Stomach (tissue), 4 donors: ENCODE results near the gene TMEM190.

Experiments used
- CTCF ChIP-seq, 7 experiments: fragments of 450-650 bp in 4 of 7; fragments of 200-600 bp in 3 of 7; sonication (generic) in 3 of 7; IDR thresholded peaks; one replicate each; pipeline ENCODE4 v1.5.1; 2016 to 2019; ENCODE audit warnings: antibody characterized with exemption in 7 of 7, control low read depth in 2 of 7, mild to moderate bottlenecking in 1 of 7
- EP300 ChIP-seq: sonication (generic); formaldehyde crosslinking; IDR thresholded peaks from one replicate; pipeline ENCODE4 v1.6.1; 2017; ENCODE audit warnings: antibody characterized with exemption
- POLR2AphosphoS5 ChIP-seq, 3 donors: sonication (generic); formaldehyde crosslinking; IDR thresholded peaks; one replicate each; pipeline ENCODE4 v1.6.1; 2016; ENCODE audit warnings: antibody characterized with exemption in 3 of 3

- TF ChIP-seq CTCF (IDR thresholded peaks at IDR 0.05) (no peak), EP300 (no peak), POLR2AphosphoS5 (IDR thresholded peaks at IDR 0.05) (no peak)
Observed at GRCh38 chr19:55362990-55363716, 13.5 kb upstream of the TMEM190 start, which contains the start of gene GARIN5B.
